Activated CD8-positive, alpha-beta T cell treated with anti-CD3 and anti-CD28 coated beads for 36 hours (primary cell): ENCODE measurements around the gene FZD10. TPM values are rescaled to one million over a fixed set of nuclear protein-coding genes. Genes with fewer than 3 reads are reported as not detected.

Source experiments
- ATAC-seq: fragments of 200-7000 bp; cut with Tn5 transposase; one replicate; pipeline ENCODE4 v1.10.0; 2021; ENCODE audit warnings: mild to moderate bottlenecking, moderate library complexity
- CTCF ChIA-PET: fragments of 350-600 bp; sonication (Branson Sonifier 250); formaldehyde crosslinking; loops from one replicate; lab custom pipeline; 2021; ENCODE audit warnings: antibody characterized with exemption; lab: Charles Lee
- POLR2A ChIA-PET: fragments of 350-600 bp; sonication (Branson Sonifier 250); formaldehyde crosslinking; loops from one replicate; lab custom pipeline; 2021; ENCODE audit warnings: antibody characterized with exemption; lab: Charles Lee
- DNase-seq: peaks from one replicate; pipeline ENCODE4 v3.0.0-alpha.2; 2020
- H3K27ac Mint-ChIP-seq: one replicate; pipeline ENCODE4 v1.8.0; 2021; ENCODE audit warnings: mild to moderate bottlenecking, mixed read lengths
- H3K27me3 Mint-ChIP-seq: one replicate; pipeline ENCODE4 v1.8.0; 2021; ENCODE audit warnings: mixed read lengths
- H3K36me3 Mint-ChIP-seq: one replicate; pipeline ENCODE4 v1.8.0; 2021; ENCODE audit warnings: low read depth, mixed read lengths
- H3K4me1 Mint-ChIP-seq: one replicate; pipeline ENCODE4 v1.8.0; 2021; ENCODE audit warnings: low read depth, mixed read lengths
- H3K4me3 Mint-ChIP-seq: one replicate; pipeline ENCODE4 v1.8.0; 2021; ENCODE audit warnings: mild to moderate bottlenecking, moderate library complexity, mixed read lengths
- H3K9me3 Mint-ChIP-seq: one replicate; pipeline ENCODE4 v1.8.0; 2021; ENCODE audit warnings: mixed read lengths
- CTCF ChIP-seq: fragments of 200-600 bp; IDR thresholded peaks from one replicate; pipeline ENCODE4 v1.8.0; 2022; ENCODE audit warnings: antibody characterized with exemption, mild to moderate bottlenecking
- intact Hi-C: fragments of 100-400 bp; cut with micrococcal nuclease; formaldehyde crosslinking; loops from one replicate; pipeline ENCODE4 v1.10.0; 2022
- total RNA-seq, 2 experiments: library from RNA; stranded (reverse); gene quantifications; one replicate each; pipeline ENCODE4 v1.2.3, GENCODE V29; 2021

The FZD10 gene
- total RNA-seq, 2 experiments from 2014 or later: not detected

DNA sequence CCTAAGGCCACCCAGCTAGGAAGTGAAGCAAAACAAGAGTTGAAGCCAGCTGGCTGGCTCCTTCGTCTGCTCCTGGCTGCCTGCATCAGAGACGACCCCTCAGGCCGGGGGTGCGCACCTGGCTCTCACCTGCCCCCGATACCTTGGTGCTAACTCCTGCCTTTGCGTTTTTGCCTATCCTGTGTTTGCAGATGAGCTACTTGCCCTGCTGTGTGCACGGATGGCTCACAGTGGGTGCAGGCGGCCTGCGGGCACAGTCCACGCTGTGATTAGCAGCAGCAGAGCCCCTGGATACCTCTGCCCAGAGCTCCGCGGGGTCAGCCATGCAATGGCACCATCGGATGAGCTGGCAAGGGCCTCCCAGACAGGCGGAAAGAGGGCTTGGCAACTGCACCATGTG lies 31.2 kb upstream of the FZD10 start:
- ATAC-seq (no peak), DNase-seq (no peak)
- ChIA-PET CTCF (no interaction called here), POLR2A (interaction anchor here (0.6 kb wide), 1 partner anchor 25 kb away, joined by 3 read pairs; no protein-coding TSS in a partner anchor)
- H3K4me1 Mint-ChIP-seq: peaks cover 2% of the 10 kb centered on the region
- H3K9me3 Mint-ChIP-seq: no peaks in the 10 kb centered on the region
- no peak for TF ChIP-seq CTCF
- no peak overlapping the region for H3K27ac Mint-ChIP-seq
- H3K36me3 Mint-ChIP-seq: no peaks in the 10 kb centered on the region
- H3K27me3 Mint-ChIP-seq: no peaks in the 10 kb centered on the region
- intact Hi-C loops: no loop called here
- H3K4me3 Mint-ChIP-seq: no peak overlapping the region

- ChIA-PET POLR2A (no interaction called here), CTCF (no interaction called here)
- H3K27me3 Mint-ChIP-seq: no peaks in the 10 kb centered on the region
- H3K9me3 Mint-ChIP-seq: no peaks in the 10 kb centered on the region
- no peak overlapping the region for H3K4me3 Mint-ChIP-seq
- H3K36me3 Mint-ChIP-seq: no peaks in the 10 kb centered on the region
- DNase-seq (no peak), ATAC-seq (no peak)
- peaks cover 2% of the 10 kb centered on the region for H3K4me1 Mint-ChIP-seq
- no peak for TF ChIP-seq CTCF
- intact Hi-C loops: no loop called here
- H3K27ac Mint-ChIP-seq: no peak overlapping the region
Observed at GRCh38 chr12:130131801-130132200, 30.5 kb upstream of the FZD10 start.

DNA sequence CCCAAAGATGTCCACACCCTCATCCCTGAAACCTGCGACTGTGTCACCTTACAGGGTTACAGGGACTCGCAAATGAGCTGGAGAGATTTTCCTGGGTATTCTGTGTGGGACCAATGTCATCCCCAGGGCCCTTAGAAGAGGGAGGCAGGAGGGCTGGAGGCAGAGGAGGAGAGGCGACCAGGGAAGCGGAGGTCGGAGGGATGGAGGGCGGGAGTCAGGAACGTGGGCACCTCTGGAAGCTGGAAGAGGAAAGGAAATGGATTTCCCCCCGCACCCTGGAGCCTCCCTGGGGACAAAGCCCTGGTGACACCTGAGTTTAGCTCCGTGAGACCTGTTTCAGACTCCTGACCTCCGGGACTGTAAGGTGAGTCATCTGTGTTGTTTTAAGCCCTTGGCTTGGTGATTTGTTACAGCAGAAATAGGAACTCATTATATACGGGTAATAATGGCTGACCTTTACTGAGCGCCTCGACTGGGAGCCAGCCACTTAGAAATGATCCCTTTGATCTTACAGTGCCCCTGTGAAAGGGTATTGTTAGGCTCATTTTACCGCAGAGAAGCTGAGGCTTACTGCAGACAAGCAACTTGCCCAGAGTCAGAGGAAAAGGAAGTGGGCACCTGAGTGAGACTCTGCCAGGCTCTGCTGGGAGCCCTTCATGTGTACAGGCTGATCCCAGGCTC lies 29.3 kb upstream of the FZD10 start:
- ATAC-seq (no peak), DNase-seq (no peak)
- Mint-ChIP-seq H3K4me1 (peaks cover 2% of the 10 kb centered on the region), H3K4me3 (no peak overlapping the region), H3K36me3 (no peaks in the 10 kb centered on the region), H3K9me3 (no peaks in the 10 kb centered on the region), H3K27me3 (no peaks in the 10 kb centered on the region), H3K27ac (no peak overlapping the region)
- intact Hi-C loops: no loop called here
- CTCF ChIA-PET: no interaction called here
- POLR2A ChIA-PET: no interaction called here
- TF ChIP-seq CTCF: no peak

DNA sequence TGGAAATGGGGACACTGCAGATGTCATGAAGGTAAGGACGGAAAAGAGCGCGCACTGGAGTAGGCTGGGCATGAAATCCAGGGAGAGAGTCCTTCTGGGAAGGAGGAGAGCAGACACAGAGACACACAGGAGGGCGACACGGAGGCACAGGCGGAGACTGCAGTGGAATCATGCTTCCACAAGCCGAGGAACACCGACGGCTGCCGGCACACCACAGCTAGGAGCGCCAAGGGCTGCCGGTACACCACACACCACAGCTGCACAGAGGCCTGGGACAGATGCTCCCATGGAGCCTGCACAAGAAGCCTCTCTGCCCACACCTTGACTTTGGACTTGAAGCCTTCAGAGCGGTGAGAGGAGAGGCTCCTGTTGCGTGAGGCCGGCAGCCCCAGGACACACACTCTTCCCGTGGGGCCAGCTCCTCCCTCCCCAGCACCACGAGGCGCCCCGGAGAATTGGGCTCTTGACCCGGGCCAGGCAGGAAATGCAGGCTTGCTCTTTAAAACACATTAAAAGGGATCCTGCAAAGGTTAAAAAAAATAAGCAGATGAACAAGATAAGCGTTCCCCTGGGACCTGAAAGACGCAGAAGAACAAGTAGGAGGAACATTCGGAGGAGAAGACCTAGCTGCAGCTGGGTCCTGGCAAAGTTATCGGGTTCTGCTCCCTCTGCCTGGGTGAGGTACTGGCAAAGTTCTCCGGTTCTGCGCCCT lies 28.3 kb upstream of the FZD10 start:
- no peak overlapping the region for H3K27ac Mint-ChIP-seq
- H3K4me3 Mint-ChIP-seq: no peak overlapping the region
- H3K27me3 Mint-ChIP-seq: no peaks in the 10 kb centered on the region
- no peaks in the 10 kb centered on the region for H3K36me3 Mint-ChIP-seq
- DNase-seq (no peak), ATAC-seq (no peak)
- no peak for TF ChIP-seq CTCF
- no peaks in the 10 kb centered on the region for H3K9me3 Mint-ChIP-seq
- intact Hi-C loops: no loop called here
- POLR2A ChIA-PET: no interaction called here
- H3K4me1 Mint-ChIP-seq: peaks cover 2% of the 10 kb centered on the region
- CTCF ChIA-PET: no interaction called here

- H3K27ac Mint-ChIP-seq: no peak overlapping the region
- no peaks in the 10 kb centered on the region for H3K9me3 Mint-ChIP-seq
- POLR2A ChIA-PET: no interaction called here
- TF ChIP-seq CTCF: no peak
- no peak for ATAC-seq
- intact Hi-C loops: no loop called here
- DNase-seq: no peak
- peaks cover 2% of the 10 kb centered on the region for H3K4me1 Mint-ChIP-seq
- CTCF ChIA-PET: no interaction called here
- H3K36me3 Mint-ChIP-seq: no peaks in the 10 kb centered on the region
- H3K4me3 Mint-ChIP-seq: no peak overlapping the region
- H3K27me3 Mint-ChIP-seq: no peaks in the 10 kb centered on the region
Observed at GRCh38 chr12:130134563-130134915, 27.7 kb upstream of the FZD10 start.
